Measurements from ENCODE around the gene REX1BD. TPM values are rescaled to one million over a fixed set of nuclear protein-coding genes. Genes with fewer than 3 reads are reported as not detected.

The REX1BD gene
- total RNA-seq, 1 donor from 2014 or later: 54.3 TPM

GRCh38 chr19:18605546-18606280 lies 17.1 kb downstream of the REX1BD start:
- Mint-ChIP-seq H3K4me1 (ENCODE audit: low read depth, unreplicated experiment) (peaks cover 12% of the 10 kb centered on the region), H3K9me3 (ENCODE audit: unreplicated experiment) (peaks cover 8% of the 10 kb centered on the region), H3K36me3 (ENCODE audit: unreplicated experiment) (peaks cover 4% of the 10 kb centered on the region), H3K27me3 (ENCODE audit: unreplicated experiment) (peaks cover 26% of the 10 kb centered on the region), H3K27ac (ENCODE audit: unreplicated experiment) (peak overlapping the region; percentile 91), H3K4me3 (ENCODE audit: unreplicated experiment) (peak overlapping the region; percentile 88)
- DNase-seq: no peak
- TF ChIP-seq CTCF (IDR thresholded peaks at IDR 0.05; ENCODE audit: partially characterized antibody, unreplicated experiment): no peak

- Mint-ChIP-seq H3K27ac (ENCODE audit: unreplicated experiment) (no peak within 1 kb of the TSS), H3K4me3 (ENCODE audit: unreplicated experiment) (peak within 1 kb of the TSS; percentile 88), H3K27me3 (ENCODE audit: unreplicated experiment) (peaks cover 30% of the 10 kb centered on the region), H3K36me3 (ENCODE audit: unreplicated experiment) (peaks cover 4% of the 10 kb centered on the region), H3K9me3 (ENCODE audit: unreplicated experiment) (peaks cover 8% of the 10 kb centered on the region), H3K4me1 (ENCODE audit: low read depth, unreplicated experiment) (peaks cover 16% of the 10 kb centered on the region)
- TF ChIP-seq CTCF (IDR thresholded peaks at IDR 0.05; ENCODE audit: partially characterized antibody, unreplicated experiment): no peak
- no peak for DNase-seq
Measured at GRCh38 chr19:18606281-18607225, 18.0 kb downstream of the REX1BD start, which contains the start of gene CRLF1. TSS of gene CRLF1 (minus strand) at chr19:18606799. CDS start at chr19:18606656, 143 bp downstream.

- Mint-ChIP-seq H3K27me3 (ENCODE audit: unreplicated experiment) (peaks cover 36% of the 10 kb centered on the region), H3K4me3 (ENCODE audit: unreplicated experiment) (no peak overlapping the region), H3K9me3 (ENCODE audit: unreplicated experiment) (peaks cover 8% of the 10 kb centered on the region), H3K36me3 (ENCODE audit: unreplicated experiment) (peaks cover 4% of the 10 kb centered on the region), H3K4me1 (ENCODE audit: low read depth, unreplicated experiment) (peaks cover 19% of the 10 kb centered on the region), H3K27ac (ENCODE audit: unreplicated experiment) (no peak overlapping the region)
- no peak for DNase-seq
- no peak for TF ChIP-seq CTCF (IDR thresholded peaks at IDR 0.05; ENCODE audit: partially characterized antibody, unreplicated experiment)
Measured at GRCh38 chr19:18607226-18608101, 18.9 kb downstream of the REX1BD start.

GRCh38 chr19:18608102-18608804 lies 19.7 kb downstream of the REX1BD start:
- no peak overlapping the region for H3K27ac Mint-ChIP-seq (ENCODE audit: unreplicated experiment)
- H3K4me3 Mint-ChIP-seq (ENCODE audit: unreplicated experiment): peak overlapping the region; percentile 39
- H3K4me1 Mint-ChIP-seq (ENCODE audit: low read depth, unreplicated experiment): peaks cover 15% of the 10 kb centered on the region
- DNase-seq: no peak
- peaks cover 31% of the 10 kb centered on the region for H3K27me3 Mint-ChIP-seq (ENCODE audit: unreplicated experiment)
- no peaks in the 10 kb centered on the region for H3K36me3 Mint-ChIP-seq (ENCODE audit: unreplicated experiment)
- peaks cover 5% of the 10 kb centered on the region for H3K9me3 Mint-ChIP-seq (ENCODE audit: unreplicated experiment)
- TF ChIP-seq CTCF (IDR thresholded peaks at IDR 0.05; ENCODE audit: partially characterized antibody, unreplicated experiment): no peak

All from glutamatergic neuron (in vitro differentiated cells).